Suppressor macrophage treated with lipopolysaccharide for 1 hour (primary cell): ENCODE data around the gene NAV2.

Experiments
- DNase-seq, 3 donors: peaks; one replicate each; pipeline ENCODE4 v3.0.0-alpha.2; 2020 to 2022

The NAV2 gene

DNA sequence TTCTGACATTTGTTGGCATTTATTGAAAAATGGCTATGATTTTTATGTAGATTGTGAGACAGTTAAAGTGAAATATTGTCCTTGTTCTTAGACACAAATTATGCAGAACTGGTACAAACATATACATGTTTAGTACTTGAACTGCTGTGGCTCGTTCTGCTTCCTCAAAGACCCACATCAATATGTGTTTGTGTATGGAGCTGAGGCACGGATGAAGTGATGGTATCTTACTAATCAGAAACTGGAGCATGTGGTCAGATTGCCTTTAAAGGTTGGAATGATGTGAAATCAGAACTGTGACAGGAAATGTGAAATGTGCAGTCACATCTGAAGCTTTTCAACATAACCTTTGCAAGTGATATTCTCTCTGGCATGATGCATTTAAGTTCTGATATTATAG lies 130.4 kb downstream of the NAV2 start:
- no peak for DNase-seq

DNA sequence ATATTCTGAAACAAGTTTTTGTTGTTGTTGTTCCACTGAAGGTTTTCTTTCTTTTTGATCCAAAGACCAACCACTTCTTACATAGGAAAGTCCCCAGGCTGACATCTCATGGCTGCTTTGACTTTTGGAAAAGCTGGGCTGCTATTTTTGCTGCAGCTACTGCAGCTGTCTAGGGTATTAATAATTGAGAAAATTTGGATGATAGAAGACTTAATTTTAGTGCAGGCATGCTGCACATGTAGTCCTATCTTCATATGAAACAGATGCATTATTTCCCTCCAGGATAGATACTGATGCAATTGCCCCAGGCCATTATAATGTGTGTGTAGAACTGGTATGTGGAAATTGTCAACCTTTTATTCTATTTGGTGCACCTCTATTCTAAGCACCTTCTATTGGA lies 131.4 kb downstream of the NAV2 start:
- no peak for DNase-seq

DNA sequence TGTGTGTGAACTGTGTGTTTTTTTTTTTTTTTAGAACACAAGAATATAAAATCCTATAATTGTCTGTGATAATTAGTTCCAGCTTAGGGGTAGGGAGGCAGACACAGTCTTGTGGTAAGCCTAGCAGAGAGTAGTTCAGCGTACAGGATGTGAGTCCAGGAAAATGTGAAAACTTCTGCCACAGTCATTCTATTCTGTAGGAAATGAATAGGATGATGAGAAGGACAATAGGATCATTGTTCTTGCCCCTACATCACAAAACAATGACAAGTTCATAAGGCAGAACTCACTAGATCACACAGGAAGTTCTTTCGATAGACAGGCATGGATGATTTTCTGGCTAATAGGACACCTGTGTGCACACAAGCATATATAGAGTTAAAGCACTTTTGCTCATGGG lies 132.2 kb downstream of the NAV2 start:
- no peak for DNase-seq

DNA sequence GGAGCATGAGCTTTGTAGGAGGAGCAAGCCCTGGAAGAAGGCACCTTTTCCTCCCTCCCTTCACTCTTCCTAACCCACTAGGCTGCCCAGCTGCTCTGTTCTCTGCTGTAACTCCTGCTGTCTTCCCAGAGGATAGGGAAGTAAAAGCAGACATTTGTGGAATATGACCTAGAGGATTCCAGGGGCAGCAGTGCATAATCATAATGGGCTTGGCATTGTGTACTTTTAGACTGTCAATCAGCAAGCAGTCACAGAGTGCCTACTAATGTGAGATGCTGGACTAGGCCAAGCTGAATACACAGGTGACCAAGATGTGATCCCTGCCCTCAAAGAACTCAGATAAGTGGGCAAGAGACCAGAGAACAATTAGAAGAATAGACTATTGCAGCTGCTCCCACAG lies 133.0 kb downstream of the NAV2 start:
- no peak for DNase-seq

DNA sequence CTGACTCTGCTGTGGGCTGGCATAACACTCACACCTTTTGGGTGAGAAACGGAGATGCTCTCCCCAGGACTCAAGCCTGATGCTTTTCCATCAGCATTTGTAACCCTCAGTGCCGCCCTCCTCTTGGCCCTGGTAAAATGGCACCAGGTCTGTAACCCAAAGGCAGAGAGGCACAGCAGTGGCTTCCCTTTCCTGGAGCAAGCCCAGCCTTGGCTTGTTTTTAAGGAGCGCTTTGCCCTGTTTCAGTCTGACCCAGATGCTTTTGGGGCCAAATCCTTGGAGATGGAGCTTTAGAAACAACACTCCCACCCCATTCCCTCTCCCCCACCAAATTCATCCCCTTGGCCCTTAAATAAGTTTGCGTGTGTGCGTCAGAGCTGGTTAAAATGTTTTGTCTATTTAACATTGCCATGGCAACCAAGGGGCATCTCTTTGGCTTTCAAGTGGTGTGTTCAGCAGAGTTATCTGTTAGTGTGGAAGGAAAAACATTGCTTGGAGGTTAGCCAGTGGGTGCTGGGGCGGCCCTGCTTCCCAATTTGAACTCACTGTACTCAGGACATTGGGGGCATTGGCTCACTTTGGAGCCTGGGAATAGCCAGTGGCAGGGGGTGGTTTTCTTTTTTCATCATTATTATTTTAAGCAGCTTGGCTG lies 134.1 kb downstream of the NAV2 start:
- DNase-seq: no peak

DNA sequence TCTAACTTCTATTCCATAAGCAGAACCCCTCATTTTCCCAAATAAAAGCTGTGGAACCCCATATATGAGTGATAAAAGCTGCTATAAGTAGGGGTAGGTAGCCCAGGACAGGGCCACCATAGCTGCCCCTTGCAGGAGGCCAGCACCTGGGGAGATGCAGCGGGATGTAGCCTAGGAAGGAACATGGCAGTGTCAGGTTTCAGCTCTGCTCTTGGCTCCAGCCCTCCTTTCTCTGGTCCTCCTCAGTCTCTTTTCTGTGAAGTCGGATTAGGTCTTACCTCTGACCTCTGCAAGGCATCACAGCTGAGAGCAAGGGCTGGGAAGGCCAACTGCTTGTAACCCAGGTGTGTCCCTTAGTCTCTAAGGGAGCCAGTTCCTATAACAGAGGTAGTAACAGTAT lies 135.6 kb downstream of the NAV2 start:
- DNase-seq: no peak

DNA sequence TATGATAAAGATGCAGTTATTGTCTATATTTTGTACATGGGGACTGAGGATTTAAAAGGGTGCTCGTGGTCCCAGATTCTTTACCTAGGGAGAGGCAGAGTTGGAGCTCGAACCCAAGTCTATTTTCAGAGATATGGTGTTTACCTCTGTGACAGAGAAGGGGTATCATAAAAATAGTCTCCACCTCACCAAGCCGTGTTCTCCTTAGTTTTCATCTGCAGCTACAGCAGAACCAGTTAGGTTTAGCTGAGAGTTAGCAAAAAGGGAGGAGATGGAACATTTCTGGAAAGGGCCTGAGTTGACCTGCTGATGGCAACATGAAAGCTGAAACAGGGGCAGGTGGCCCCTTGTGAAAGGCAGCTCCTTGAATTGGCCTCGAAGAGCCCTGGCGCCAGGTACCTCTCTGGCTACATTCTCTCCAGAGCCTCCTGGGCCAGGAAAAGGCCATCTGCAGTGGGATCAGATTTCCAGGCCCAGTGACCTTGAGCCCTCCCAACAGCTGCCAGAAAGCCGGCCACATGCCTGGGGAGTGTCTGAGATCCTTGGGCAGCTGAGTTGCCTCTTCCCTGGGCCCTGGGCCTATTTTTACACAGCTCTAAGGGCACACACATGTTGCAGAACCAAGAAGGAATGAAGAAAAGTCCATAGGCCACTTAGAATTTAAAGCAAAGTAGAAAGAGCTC lies 136.6 kb downstream of the NAV2 start:
- no peak for DNase-seq

DNA sequence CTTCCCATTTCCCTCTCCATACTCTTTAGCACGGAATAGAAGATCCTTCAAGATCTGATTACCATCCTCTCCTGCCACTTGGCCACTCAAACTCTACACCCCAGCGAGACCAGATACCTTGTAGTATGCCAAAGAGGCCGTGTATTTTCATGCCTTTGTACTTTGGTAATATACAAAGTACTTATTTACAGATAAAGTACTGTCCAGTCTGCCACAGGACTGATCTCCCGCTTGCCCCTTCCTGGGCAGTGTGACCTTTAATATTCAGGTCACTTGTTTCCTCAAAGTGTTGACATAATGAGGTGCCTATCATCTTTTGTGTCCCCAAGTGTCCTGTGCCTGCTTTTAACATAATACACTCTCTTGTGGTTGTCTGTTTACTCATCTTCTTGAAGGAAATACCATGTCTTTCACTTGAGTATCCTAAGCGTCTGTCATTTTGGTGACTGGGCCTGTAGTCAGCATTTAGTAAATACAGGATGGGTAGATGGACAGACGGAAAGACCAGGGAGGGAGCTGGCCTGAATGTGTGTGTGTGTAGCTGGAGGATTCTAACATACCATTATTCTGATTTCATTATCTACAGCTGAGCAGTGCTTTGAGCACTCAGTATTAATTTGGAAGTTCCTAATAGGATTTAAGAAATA lies 137.4 kb downstream of the NAV2 start:
- no peak for DNase-seq

DNA sequence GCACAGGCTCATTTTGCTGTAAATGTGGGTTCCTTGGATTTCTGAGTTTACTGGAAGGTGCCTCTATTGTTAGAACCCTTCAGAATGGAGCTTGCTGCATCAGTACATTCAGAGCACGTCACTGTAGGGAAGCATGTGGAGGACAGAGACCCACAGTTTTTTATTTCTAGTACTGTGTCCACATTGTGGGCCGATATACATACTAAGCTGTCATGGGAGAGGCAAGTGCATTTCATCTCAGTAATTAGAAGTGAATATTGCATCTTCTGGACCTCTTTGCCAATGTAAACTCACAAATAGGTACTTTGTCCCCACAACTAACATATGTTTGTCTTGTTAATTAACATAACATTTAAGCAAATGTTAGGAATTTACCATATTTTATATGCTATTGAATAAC lies 139.7 kb downstream of the NAV2 start:
- DNase-seq: no peak

DNA sequence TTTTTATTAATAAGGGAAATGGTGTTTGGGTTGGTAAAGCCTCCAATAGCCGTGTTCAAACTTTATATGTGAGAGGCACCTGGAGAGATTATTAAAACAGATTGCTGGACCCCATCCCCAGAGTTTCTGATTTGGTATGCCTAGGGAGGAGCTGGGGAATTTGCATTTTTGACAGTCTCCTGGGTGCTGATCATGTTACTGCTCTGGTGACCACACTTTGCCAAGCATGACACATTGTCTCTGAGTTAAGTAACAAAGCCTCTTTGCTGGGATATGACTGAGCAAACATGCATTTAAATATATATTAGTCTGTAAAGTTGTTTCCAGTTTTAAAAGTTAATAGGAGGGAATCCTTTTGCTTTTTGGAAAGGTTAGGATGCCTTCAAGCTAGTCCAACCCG lies 140.4 kb downstream of the NAV2 start:
- no peak for DNase-seq

DNA sequence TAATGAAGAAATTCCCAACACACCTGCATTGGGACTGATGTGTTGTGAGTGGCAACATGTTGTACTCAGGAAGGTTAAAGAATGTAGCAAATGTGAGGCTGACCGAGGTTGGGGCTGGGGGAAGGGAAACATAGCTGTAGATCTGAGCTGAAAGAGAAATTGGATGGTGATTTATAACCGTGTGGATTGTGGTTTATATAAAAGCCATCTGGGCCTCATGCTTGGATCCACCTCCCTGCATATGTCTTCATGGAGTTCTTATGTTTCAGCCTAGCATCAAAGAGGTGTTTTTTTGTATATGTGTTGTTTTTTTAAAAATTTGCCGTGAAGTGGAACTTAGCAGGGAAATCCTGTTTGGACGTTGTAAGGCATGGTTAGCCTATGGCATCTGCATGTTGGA lies 141.3 kb downstream of the NAV2 start:
- no peak for DNase-seq

DNA sequence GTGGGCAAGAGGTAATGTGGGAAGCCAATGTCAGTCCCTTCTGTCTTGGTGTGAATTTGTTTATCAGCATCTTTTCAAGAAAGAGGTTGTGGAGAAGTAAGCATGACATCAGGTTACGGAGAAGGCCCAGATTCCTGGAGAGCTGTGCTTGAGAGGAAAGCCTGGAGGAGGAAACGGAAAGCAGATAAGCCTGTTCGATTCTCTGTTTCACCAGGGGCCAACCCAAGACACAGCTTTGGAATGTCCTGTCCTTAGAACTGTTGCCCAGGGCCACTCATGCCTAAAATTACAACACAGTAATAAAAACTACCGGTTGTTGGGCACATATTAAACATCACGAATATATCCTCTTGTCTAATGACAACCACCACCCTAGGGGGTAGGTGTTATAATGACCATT lies 148.5 kb downstream of the NAV2 start:
- DNase-seq: no peak

DNA sequence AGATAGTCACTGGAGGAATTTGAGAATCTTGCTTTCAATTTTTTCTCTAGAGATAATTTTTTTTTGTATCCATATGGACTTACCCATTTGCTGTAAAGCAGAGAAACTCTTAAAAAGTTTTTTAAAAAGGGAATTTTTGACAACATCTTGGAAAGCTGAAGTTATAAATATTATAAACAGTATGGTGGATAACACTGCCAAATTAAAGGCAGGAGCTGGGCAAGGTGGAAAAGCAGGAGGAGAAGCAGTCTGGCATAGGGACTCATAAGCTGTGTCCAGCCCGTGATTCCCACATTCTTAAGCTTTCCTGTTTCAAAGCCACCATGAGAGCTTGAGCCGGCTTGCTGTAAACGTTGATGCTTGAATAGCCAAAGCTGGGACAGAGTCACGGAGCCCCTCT lies 149.5 kb downstream of the NAV2 start:
- DNase-seq: no peak

DNA sequence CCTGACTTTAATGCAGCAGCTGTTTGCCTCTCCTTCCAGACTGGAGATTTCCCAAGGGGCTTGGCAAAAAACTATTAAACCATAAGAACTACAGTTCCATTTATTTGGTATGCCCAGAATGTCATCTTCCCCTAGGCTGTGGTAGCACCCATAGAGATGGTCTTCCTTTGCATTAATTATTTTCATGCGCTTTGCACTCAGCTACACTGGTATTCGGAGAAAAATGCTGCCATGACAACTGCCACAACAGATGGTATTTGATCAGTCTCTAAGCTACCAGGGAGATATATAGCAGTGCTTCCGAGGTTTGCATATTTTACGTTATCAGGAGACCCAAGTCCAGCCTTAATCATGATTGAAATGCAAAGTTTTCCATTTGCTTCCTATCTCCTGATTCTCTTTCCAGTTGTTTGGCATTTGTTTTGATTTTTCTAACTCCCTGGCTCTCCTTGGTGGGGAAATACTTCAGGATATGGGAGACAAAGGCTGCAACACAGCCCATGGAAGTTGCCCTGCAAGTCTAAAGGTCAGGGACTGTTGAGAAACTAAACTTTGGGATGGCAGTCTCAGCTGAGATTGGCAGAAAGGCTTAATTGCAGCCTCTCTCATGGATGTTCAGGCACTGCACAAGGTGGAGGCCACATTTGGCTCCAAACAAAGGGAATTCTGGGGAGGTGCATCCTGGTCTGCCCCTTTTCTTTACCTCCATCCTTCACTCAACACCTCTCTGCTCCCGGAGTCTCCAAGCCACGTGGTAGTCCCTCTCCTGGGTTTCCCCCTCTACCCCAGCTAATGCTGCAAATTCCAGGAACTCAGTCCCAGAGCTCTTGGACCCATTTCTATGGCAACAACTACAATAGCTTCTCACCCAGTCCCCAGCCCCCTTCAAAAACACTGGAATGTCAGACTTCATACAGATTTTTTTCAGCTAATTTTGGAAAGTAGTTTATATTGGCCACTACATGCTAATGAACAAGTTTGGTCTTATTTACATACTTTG lies 151.8 kb downstream of the NAV2 start:
- no peak for DNase-seq

DNA sequence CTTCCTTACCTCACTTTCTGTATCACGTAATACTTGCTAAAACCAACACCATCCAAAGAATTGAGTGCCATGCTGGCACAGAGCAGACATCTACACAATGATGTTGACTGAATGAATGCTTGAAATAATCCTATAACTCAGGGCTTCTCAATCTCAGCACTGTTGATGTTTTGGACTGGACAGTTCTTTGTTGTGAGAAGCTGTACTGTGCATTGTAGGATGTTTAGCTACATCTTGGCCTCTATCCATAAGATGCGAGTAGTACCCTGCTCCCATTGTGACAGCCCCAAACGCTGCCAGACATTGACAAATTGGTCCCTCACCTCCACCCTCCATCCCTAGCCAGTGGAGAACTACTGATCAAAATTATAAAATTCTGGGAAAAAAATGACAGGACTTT lies 153.4 kb downstream of the NAV2 start:
- no peak for DNase-seq

DNA sequence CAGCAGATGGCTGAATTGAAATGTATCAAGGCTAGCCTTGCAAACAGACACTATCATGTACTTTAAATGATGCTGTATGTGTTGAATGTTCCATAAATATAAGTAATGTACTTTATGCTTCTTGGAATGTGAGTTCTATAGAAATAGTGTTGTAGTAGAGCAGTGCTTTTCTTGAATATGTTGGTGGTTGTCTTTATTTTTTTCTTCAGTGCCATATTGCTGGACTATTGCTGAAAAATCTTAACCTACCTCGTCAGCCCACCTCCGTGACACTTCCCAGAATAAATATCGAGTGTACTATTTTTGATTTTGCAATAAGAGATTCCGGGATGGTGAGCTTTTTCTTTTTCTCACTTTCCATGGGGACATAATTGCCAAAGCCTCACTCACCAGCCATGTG lies 153.9 kb downstream of the NAV2 start:
- no peak for DNase-seq

DNA sequence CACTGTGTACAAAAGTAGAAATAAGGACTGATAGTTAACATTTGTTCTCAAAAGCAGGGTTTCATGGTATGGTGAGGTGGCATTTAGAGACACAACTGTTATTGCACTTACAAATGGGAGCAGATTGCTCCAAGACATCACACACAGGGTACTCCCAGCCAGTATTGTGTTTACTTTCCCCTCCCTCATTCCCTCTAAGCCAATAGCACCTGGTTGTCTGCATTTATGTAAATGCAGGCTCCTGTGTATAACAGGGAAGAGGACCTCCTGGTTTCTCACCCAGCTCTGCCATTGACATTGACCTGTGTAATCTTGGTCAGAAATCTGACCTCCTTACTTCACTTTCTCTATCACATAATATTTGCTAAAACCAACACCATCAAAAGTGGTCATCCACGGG lies 154.4 kb downstream of the NAV2 start:
- no peak for DNase-seq

DNA sequence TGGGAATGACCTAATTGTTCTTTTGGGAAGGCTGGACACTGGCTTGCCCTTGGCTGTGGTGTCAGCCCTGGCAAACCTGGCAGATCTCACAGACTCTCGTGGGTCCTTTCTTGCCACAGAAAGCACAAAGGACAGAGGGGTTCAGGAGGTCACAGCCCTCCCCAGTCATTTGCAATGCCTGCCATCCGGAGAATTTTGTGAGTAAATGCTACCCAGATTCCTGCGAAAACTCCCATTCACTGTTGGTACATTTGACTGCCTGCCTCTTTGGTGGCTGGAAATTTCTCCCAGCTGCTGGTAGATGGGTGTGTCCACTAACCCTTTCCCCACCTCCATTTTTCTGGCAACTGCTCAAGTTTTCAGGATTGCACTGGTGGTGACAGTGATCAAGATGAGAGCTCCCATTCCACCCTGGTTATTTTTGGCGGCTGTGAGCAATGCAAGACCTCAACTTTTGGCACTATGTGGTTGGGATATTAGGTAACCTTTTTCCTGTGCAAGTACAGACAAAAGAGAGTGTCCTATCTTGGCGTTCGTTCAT lies 155.7 kb downstream of the NAV2 start:
- no peak for DNase-seq

DNA sequence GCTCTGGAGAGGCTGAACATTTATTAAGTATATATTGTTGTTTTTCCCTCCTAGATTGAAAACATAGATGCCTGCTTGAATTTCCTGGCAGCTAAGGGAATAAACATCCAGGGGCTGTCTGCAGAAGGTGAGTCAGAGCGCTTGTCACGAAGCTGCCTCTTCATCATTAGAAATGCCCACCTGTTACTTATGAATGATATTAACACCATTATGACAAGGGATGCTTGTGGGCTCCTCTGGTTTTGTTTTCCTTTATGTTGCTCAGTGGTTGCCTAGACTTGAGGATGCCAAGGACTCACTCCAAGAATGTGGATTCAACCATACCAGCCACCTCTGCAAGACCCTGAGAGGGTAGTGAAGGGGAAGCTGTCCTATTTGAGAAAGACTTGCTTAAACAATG lies 156.2 kb downstream of the NAV2 start:
- DNase-seq: no peak

DNA sequence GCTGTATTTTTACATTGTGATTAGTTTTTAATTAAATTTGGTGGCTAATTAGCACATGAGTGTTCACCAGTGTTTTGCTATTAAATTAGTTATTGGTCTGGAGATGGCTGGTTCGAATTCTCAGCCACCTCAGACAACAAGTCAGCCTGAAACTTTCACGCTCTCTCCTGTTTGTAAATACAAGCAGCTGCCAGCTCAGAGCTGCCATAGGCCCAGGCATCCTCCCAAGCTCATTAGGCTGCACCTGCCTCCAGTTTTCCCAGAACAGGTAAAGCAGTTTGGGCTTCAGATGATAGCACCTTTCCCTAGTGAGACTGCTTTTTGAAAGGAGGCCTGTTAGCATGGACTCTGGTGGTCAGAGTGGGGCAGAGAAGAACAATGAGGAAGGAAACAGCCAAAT lies 156.8 kb downstream of the NAV2 start:
- DNase-seq: no peak

DNA sequence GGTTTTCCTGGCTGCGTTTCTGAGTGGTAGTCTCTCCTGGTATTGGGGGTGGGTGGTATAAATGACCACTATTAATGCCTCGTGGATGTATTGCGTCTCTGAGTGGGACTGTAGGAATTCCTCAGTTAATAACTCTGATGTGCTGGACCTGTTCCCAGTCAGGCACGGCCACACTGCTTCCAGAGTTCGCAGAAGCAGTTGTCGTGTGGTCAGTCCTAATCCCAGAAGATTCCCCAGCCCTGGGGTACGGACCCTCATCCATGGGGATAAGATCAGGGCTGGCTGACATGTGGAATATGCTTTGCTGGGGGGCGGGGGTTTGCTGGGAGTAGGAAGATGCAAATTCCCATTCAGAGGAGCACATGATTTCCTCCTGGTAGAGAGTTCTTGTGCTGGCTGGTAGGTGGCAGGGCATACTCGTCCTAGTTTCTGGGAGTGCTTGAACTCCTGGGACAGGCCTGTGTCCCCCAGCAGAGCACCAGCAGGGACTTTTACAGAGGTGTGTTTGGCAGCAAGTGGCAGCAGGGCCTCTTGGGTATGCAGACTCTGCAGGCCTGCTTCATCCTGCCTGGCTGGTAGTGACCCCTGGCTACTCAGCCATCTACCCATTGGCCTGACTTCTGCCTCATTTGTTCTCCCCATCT lies 157.4 kb downstream of the NAV2 start:
- DNase-seq: no peak

DNA sequence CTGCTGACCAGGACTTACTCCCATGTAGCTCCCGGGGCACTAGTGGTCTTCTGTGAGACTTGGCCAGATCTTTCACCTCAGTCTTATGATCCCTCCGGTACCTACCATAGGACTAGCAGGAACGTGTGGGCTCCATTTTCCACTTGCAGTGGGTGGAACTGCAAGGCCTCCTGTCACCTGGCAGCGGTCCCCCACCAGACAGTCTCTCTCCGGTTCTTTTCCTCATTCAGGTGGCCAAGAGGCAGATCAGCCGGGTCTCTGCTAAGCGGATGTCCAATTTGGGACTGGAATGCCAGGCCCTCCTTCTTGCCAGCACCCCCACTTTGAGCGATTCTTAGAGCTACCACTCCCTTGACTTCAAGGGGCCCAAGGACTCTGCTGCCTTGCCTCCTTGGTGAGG lies 158.9 kb downstream of the NAV2 start:
- DNase-seq: no peak
